ENCODE measurements around the gene CDC42SE2.

The CDC42SE2 gene

GRCh38 chr5:131426011-131426410, 162.2 kb downstream of the CDC42SE2 start:
- no peak for DNase-seq (ENCODE audit: insufficient read length, low spot score)
- FAIRE-seq = no peak
- no peak for TF ChIP-seq TAF1 (IDR thresholded peaks at IDR 0.05; ENCODE audit: low read depth, low read length)
- TF ChIP-seq POLR2AphosphoS5 (IDR thresholded peaks at IDR 0.05; ENCODE audit: low read depth, low read length) = no peak
- TF ChIP-seq POU2F2 (IDR thresholded peaks at IDR 0.05; ENCODE audit: low read depth, low read length) = no peak
- no peak for TF ChIP-seq POLR2A (IDR thresholded peaks at IDR 0.05; ENCODE audit: low read depth, low read length)
- no peak for TF ChIP-seq PAX5 (IDR thresholded peaks at IDR 0.05; ENCODE audit: insufficient read depth, low read length, severe bottlenecking)
- TF ChIP-seq SPI1 (IDR thresholded peaks at IDR 0.05; ENCODE audit: low read depth, low read length) = no peak

GRCh38 chr5:131430794-131431193, 166.9 kb downstream of the CDC42SE2 start:
- FAIRE-seq = no peak
- no peak for DNase-seq (ENCODE audit: insufficient read length, low spot score)
- no peak for TF ChIP-seq PAX5 (IDR thresholded peaks at IDR 0.05; ENCODE audit: insufficient read depth, low read length, severe bottlenecking)

- TF ChIP-seq SPI1 (IDR thresholded peaks at IDR 0.05; ENCODE audit: low read depth, low read length) (no peak), POLR2AphosphoS5 (IDR thresholded peaks at IDR 0.05; ENCODE audit: low read depth, low read length) (no peak), POU2F2 (IDR thresholded peaks at IDR 0.05; ENCODE audit: low read depth, low read length) (no peak), PAX5 (IDR thresholded peaks at IDR 0.05; ENCODE audit: insufficient read depth, low read length, severe bottlenecking) (no peak), TAF1 (IDR thresholded peaks at IDR 0.05; ENCODE audit: low read depth, low read length) (no peak), POLR2A (IDR thresholded peaks at IDR 0.05; ENCODE audit: low read depth, low read length) (no peak)
- no peak for DNase-seq (ENCODE audit: insufficient read length, low spot score)
- no peak for FAIRE-seq
Measured at GRCh38 chr5:131431794-131432193, 167.9 kb downstream of the CDC42SE2 start.

GRCh38 chr5:131433109-131433508, 169.3 kb downstream of the CDC42SE2 start:
- TF ChIP-seq POLR2AphosphoS5 (IDR thresholded peaks at IDR 0.05; ENCODE audit: low read depth, low read length) (no peak), TAF1 (IDR thresholded peaks at IDR 0.05; ENCODE audit: low read depth, low read length) (no peak), PAX5 (IDR thresholded peaks at IDR 0.05; ENCODE audit: insufficient read depth, low read length, severe bottlenecking) (no peak), SPI1 (IDR thresholded peaks at IDR 0.05; ENCODE audit: low read depth, low read length) (no peak), POLR2A (IDR thresholded peaks at IDR 0.05; ENCODE audit: low read depth, low read length) (no peak), POU2F2 (IDR thresholded peaks at IDR 0.05; ENCODE audit: low read depth, low read length) (no peak)
- no peak for FAIRE-seq
- DNase-seq (ENCODE audit: insufficient read length, low spot score) = no peak

- TF ChIP-seq POU2F2 (IDR thresholded peaks at IDR 0.05; ENCODE audit: low read depth, low read length) (no peak), PAX5 (IDR thresholded peaks at IDR 0.05; ENCODE audit: insufficient read depth, low read length, severe bottlenecking) (no peak), TAF1 (IDR thresholded peaks at IDR 0.05; ENCODE audit: low read depth, low read length) (no peak), POLR2AphosphoS5 (IDR thresholded peaks at IDR 0.05; ENCODE audit: low read depth, low read length) (no peak), SPI1 (IDR thresholded peaks at IDR 0.05; ENCODE audit: low read depth, low read length) (no peak)
Measured at GRCh38 chr5:131436081-131436480, 172.2 kb downstream of the CDC42SE2 start.

GRCh38 chr5:131441184-131441583, 177.3 kb downstream of the CDC42SE2 start:
- no peak for DNase-seq (ENCODE audit: insufficient read length, low spot score)
- TF ChIP-seq PAX5 (IDR thresholded peaks at IDR 0.05; ENCODE audit: insufficient read depth, low read length, severe bottlenecking) = no peak
- TF ChIP-seq POU2F2 (IDR thresholded peaks at IDR 0.05; ENCODE audit: low read depth, low read length) = no peak
- TF ChIP-seq POLR2AphosphoS5 (IDR thresholded peaks at IDR 0.05; ENCODE audit: low read depth, low read length) = no peak
- TF ChIP-seq SPI1 (IDR thresholded peaks at IDR 0.05; ENCODE audit: low read depth, low read length) = no peak
- no peak for TF ChIP-seq TAF1 (IDR thresholded peaks at IDR 0.05; ENCODE audit: low read depth, low read length)
- TF ChIP-seq POLR2A (IDR thresholded peaks at IDR 0.05; ENCODE audit: low read depth, low read length) = no peak
- no peak for FAIRE-seq

More at GRCh38 chr5:131436081-131436480, 172.2 kb downstream of the CDC42SE2 start:
- DNase-seq (ENCODE audit: insufficient read length, low spot score) (no peak), FAIRE-seq (no peak)
